GM19238 (cell line): Measurements from ENCODE around the gene MIOX.

ENCODE experiments used
- DNase-seq: peaks from one replicate; pipeline ENCODE4 v3.0.0; 2011; ENCODE audit warnings: low spot score; ENCODE audit not compliant: insufficient read length

Gene MIOX

GRCh38 chr22:50454556-50455075 lies 32.0 kb upstream of the MIOX start:
- no peak for DNase-seq

- no peak for DNase-seq
Measured at GRCh38 chr22:50455201-50455600, 31.5 kb upstream of the MIOX start.

- DNase-seq, result no peak
Measured at GRCh38 chr22:50456026-50456425, 30.6 kb upstream of the MIOX start.

- DNase-seq, result no peak
Measured at GRCh38 chr22:50456466-50457234, 30.0 kb upstream of the MIOX start.

GRCh38 chr22:50459016-50459415 lies 27.6 kb upstream of the MIOX start:
- no peak for DNase-seq

- DNase-seq, result no peak
Measured at GRCh38 chr22:50459496-50460140, 27.0 kb upstream of the MIOX start.

- DNase-seq, result no peak
Measured at GRCh38 chr22:50460938-50461337, 25.7 kb upstream of the MIOX start.

- DNase-seq, result no peak
Measured at GRCh38 chr22:50461536-50461935, 25.1 kb upstream of the MIOX start.

GRCh38 chr22:50461979-50462540 lies 24.6 kb upstream of the MIOX start:
- DNase-seq, result no peak

GRCh38 chr22:50463188-50463900 lies 23.3 kb upstream of the MIOX start:
- DNase-seq, result no peak

GRCh38 chr22:50464451-50464850 lies 22.2 kb upstream of the MIOX start:
- DNase-seq, result no peak

GRCh38 chr22:50465066-50465930 lies 21.4 kb upstream of the MIOX start:
- DNase-seq, result no peak

- DNase-seq, result no peak
Measured at GRCh38 chr22:50467341-50467740, 19.3 kb upstream of the MIOX start.

GRCh38 chr22:50467773-50468440 lies 18.8 kb upstream of the MIOX start:
- no peak for DNase-seq

- no peak for DNase-seq
Measured at GRCh38 chr22:50468626-50469025, 18.0 kb upstream of the MIOX start.

GRCh38 chr22:50469377-50470305 lies 17.0 kb upstream of the MIOX start:
- DNase-seq, result peak; percentile 95

GRCh38 chr22:50470491-50470890 lies 16.2 kb upstream of the MIOX start:
- DNase-seq, result no peak

GRCh38 chr22:50471197-50471847 lies 15.3 kb upstream of the MIOX start:
- DNase-seq, result no peak

GRCh38 chr22:50471962-50472361 lies 14.7 kb upstream of the MIOX start:
- DNase-seq, result no peak
